NOMO-1 (cell line): Measurements from ENCODE around the gene ZNF669.

Source experiments
- DNase-seq, 2 experiments: peaks; one replicate each; lab custom pipeline; 2025; ENCODE audit not compliant: unreplicated experiment in 2 of 2; lab: John Stamatoyannopoulos, UW

Gene ZNF669

DNA sequence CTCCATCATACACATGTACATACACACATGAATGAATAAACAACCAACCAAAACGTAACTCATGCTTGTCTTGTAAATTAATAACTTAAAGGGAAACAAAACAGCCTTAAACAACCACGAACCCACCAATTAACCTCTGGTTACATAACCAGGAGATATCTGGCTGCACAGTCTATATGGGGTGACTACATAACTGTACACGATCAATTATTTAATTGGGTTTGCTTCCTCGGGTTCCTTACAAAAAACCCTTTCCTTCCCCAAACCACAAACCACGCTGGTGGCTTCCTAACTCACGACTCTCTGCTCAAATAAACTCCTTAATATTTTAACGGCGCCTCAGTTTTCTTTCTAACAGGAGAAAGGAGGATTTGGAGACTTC, 26.3 kb downstream of the ZNF669 start:
- peak in 1 of 2 experiments; percentile 19 for DNase-seq

GRCh38 chr1:247077213-247077612, 26.9 kb downstream of the ZNF669 start:
- DNase-seq: no peak

- no peak for DNase-seq
These were observed 33.5 kb downstream of the ZNF669 start for GRCh38 chr1:247070645-247071044.

DNA sequence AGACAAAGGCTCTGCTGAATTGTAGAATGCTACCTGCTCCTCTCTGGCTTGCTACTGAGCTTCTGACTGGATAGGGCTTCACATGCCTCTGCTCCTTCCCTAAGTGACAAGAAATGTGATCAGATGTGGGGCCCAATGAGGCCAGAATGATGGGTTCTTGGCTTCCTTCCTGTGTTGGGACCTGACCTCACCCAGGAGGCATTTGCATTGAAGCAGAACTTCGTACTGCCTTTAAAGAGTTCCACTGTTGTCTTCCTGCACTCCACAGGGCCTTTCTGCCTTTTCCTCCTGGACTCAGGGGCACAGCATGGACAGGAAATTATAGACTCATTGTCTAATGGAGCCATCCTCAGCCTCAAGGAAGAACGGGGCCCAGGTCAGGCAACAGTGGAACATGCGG, 39.9 kb downstream of the ZNF669 start:
- no peak for DNase-seq

DNA sequence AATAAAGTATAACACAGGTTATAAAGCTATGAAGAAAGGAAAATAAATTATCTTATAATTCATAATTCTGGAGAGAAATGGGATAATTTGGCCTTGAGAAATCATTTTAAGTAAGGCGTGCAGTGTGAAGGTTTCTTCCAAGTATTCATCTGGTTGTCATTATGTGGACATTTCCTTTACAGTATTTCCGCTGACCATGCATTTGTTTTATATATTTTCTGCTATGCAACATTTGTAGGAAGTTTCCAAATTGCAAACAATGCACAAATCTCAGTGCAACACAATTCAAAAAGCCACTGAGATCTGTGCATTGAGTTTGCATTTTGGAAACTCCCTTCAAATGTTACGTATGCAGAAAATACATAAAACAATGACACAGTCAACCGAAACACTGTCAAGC, 43.4 kb downstream of the ZNF669 start:
- DNase-seq: no peak

DNA sequence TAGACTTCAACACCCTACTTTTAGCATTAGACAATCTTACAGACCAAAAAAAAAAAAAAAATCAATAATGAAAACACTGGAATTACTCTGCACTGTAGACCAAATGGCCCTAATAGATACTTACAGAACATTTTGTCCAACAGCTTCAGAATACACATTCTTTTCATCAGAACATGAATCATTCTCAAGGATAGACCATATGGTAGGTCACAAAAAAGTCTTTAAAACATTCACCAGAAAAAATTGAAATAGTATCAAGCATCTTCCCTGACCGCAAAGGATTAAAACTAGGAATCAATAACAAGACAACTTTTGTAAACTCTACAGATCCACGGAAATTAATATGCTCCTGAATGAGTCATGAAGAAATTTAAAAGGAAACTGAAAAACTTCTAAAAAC, 48.1 kb downstream of the ZNF669 start:
- no peak for DNase-seq

- no peak for DNase-seq
These were observed 49.2 kb downstream of the ZNF669 start for GRCh38 chr1:247054992-247055415.
